HG03196 (cell line): ENCODE data around the gene CSNK2A3.
"Not testable (repeated sequence)": the region's sequence is repeated elsewhere in the genome, so short reads cannot be mapped to it uniquely, and the experiment has no call there.

Source experiments
- ATAC-seq: cut with Tn5 transposase; IDR thresholded peaks from one replicate; pipeline ENCODE4 v1.9.1; 2021; ENCODE audit not compliant: unreplicated experiment

Gene CSNK2A3

GRCh38 chr11:11380340-11380739 lies 27.3 kb upstream of the CSNK2A3 start:
- ATAC-seq, result no peak

- ATAC-seq, result no peak
Observed at GRCh38 chr11:11379661-11380060, 26.6 kb upstream of the CSNK2A3 start.

- no peak for ATAC-seq
Observed at GRCh38 chr11:11378184-11378940, 25.3 kb upstream of the CSNK2A3 start.

GRCh38 chr11:11374358-11375148 lies 21.5 kb upstream of the CSNK2A3 start:
- ATAC-seq, result peak; percentile 57

GRCh38 chr11:11373934-11374333 lies 20.9 kb upstream of the CSNK2A3 start:
- no peak for ATAC-seq

- ATAC-seq, result no peak
Observed at GRCh38 chr11:11372461-11372860, 19.4 kb upstream of the CSNK2A3 start.

DNA sequence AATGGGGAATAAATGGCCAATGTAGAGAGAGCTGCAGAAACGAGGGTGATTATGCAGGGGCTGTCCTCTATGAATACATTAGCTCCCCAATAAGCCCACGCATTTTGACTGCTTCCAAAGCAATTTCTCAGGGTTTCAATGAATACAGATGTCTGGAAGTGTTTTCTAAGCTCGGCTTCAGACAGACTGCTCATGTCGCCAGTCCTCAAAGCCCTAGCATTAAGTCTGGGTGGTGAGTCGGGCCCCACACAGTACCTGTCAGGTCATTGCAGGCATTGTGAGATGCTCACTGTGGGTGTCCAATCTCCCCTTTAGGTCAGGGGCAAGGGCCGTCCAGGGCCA lies 17.9 kb upstream of the CSNK2A3 start:
- no peak for ATAC-seq

- ATAC-seq, result no peak
Observed at GRCh38 chr11:11370255-11370961, 17.4 kb upstream of the CSNK2A3 start.

GRCh38 chr11:11366793-11367192 lies 13.7 kb upstream of the CSNK2A3 start:
- no peak for ATAC-seq

- ATAC-seq, result no peak
Observed at GRCh38 chr11:11363674-11364073, 10.6 kb upstream of the CSNK2A3 start.

DNA sequence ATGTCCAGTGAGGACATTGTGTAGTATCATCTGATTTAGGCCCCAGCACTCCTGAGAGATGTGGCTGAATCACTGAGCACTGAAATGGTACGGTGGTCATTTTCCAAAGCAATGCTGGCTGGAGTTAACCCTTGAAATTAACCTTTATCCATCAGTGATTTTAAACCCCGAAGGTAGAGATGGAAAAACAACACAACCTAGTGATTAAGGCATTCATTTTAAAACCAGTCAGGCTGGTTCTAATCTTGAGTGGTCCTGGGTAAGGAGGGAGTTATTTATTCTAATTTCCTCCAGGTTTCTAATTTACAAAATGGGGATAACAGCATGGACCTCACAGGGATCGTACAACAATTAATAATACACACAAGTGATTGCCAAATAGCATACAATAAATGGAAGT lies 6.6 kb upstream of the CSNK2A3 start:
- no peak for ATAC-seq

DNA sequence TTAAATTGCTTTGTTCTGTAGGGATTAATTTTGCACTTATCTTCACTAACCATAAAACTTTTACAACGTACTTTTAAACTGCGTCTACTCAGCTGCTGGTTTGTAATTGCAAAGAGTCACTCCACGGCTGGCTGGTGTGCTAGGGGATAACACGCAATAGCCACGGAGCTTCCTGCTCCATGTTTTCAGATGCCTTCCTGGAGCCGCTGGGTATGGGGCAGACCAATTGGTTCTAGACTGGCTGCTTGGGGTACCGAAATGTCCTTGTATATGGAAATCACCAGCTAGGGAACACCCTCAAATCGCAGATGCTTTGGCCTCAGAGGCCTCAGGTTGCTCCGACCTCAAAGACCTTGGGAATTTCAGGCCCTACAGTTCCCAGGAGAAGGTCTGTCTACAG lies 3.8 kb upstream of the CSNK2A3 start:
- no peak for ATAC-seq

DNA sequence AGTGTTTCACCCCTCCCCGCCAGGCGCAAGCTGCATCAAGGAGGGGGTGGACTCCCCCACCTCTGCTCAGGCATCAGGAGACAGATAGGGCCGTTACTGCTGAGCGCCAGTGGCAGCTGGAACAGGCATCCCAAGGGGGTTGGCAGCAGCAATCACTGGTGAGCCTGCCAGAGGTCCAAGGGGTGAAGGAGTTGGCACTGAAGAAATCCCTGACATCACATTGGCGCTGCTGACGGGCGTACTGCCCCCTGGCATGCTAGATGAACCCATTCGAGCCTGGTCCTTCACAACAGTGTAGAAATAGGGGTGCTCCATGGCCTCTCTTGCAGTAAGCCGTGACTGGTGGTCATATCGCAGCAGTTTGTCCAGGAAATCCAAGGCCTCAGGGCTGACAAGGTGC lies 1.2 kb downstream of the CSNK2A3 start:
- not testable (repeated sequence) for ATAC-seq

DNA sequence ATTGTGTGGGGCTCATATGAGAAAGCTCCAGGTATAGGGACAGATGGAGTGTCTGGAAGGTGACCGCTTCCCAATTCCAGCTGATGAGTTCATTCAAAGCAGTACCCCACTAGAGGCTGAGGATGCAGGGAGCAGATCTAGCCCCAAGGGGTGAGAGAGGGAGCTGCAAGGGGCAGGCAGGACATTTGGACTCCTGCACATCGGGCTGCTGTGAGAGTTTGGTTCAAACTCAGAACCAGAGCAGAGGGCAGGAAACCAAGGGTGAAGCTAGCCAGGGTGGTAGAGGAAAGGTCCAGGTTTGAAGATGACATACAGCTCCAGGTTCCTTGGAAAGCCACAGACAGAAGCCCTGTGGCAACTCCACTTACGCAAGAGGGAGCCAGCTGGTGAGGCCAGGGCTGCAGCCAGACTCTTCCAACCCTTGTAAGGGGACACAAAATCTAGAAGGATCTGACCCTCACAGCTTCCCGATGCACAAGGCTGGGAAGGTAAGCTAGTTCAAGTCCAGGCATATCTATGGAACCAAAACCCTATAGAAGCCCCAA lies 1.9 kb downstream of the CSNK2A3 start:
- no peak for ATAC-seq

DNA sequence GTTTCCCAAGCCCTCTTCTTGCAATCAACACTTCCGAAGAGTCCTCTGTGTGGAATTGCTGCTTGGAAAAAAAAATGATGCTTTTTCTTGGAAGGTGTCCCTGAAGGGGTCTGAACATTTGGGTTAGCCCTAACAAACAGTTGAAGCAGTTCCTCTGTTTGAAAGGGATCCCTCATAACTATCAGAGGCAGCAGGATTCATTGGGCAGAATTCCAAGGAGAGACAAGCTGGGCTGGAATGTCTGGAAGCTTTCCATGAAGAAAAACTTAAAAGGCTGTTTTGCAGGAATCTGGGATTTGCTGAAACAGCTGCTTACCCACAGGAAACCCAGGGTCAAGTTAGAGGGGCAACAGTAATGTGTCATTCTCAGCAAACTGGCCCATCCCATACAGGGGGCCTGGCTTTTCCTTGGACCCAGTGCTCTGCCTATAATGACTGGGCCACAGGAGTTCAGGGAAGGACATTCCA lies 3.1 kb downstream of the CSNK2A3 start:
- ATAC-seq, result no peak

GRCh38 chr11:11349106-11349825 lies 3.8 kb downstream of the CSNK2A3 start:
- ATAC-seq, result no peak

GRCh38 chr11:11348303-11348702 lies 4.7 kb downstream of the CSNK2A3 start:
- no peak for ATAC-seq

GRCh38 chr11:11347592-11347991 lies 5.5 kb downstream of the CSNK2A3 start:
- ATAC-seq, result no peak

DNA sequence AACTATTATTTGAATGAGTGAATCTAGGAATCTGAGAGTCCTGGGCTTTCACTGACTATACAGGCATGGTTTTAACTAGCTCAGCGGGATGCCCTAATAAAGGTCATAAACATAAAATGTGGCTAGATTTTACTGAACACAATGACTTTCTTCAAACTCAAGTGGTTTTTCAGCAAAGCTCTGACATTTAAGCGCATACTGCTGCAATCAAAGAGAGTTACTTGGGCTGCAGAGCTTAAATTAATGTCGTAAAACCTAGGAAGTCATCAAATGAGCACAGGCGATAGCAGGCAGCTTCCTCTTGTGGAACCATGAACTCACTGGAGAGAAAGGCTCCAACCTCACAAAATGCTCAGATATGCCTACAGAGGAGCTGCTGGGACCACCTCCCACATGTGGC lies 6.7 kb downstream of the CSNK2A3 start:
- no peak for ATAC-seq

GRCh38 chr11:11345099-11345498 lies 8.0 kb downstream of the CSNK2A3 start:
- ATAC-seq, result no peak

DNA sequence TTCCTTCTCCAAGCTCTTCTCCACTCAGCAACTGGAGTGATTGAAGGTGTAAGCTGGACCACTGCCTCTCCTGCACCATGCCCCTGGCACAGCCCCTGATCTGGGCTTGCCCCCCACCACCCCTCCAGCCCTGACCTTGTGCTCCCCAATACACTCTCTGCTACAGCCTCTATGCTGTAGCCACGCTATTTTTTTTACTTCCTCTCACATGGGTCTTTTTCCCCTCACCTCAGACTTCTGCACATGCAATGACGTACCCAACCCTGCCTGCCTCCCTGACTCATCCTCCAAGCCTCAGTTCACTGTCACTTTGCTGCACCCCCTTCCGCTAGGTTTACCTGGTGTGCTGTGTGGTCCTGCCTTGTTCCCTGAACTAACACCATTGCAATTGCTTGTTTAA lies 9.0 kb downstream of the CSNK2A3 start:
- ATAC-seq, result no peak
